BJ (cell line): ENCODE measurements around the gene AOPEP. TPM values are rescaled to one million over a fixed set of nuclear protein-coding genes. Genes with fewer than 3 reads are reported as not detected.
"Not testable (repeated sequence)": the region's sequence is repeated elsewhere in the genome, so short reads cannot be mapped to it uniquely, and the experiment has no call there.

Experiments
- CTCF ChIA-PET: fragments of 350-600 bp; formaldehyde crosslinking; extraction: SDS; loops from one replicate; lab custom pipeline; 2021; ENCODE audit warnings: antibody characterized with exemption, inconsistent platforms; lab: Yijun Ruan, JAX
- POLR2A ChIA-PET: fragments of 300-600 bp; sonication (Branson Sonifier 250); formaldehyde crosslinking; extraction: SDS; loops from one replicate; lab custom pipeline; 2021; ENCODE audit warnings: antibody characterized with exemption; lab: Charles Lee
- DNase-seq: peaks from one replicate; pipeline ENCODE4 v3.0.0-alpha.2; 2011; ENCODE audit warnings: low read depth
- H3K27me3 ChIP-seq: 2 replicates; pipeline ENCODE4 v1.6.0; 2011; ENCODE audit warnings: low read length; ENCODE audit not compliant: control insufficient read depth, insufficient read depth
- H3K36me3 ChIP-seq: 2 replicates; pipeline ENCODE4 v1.5.1; 2011; ENCODE audit warnings: low read length; ENCODE audit not compliant: control insufficient read depth, insufficient read depth
- H3K4me3 ChIP-seq: 2 replicates; pipeline ENCODE4 v1.5.1; 2011; ENCODE audit warnings: low read depth, mild to moderate bottlenecking, control low read depth, low read length
- polyA plus RNA-seq: library from polyadenylated mRNA; depleted of rRNA; stranded (reverse); fragments of >200 nt; gene quantifications from 2 replicates; pipeline ENCODE4 v1.2.3, GENCODE V29; 2011
- TF ChIP-seq, protein P1 (sequence below): IDR thresholded peaks from 2 replicates; pipeline ENCODE4 v1.5.1; 2011; ENCODE audit warnings: low read depth, mild to moderate bottlenecking, control low read depth, inconsistent platforms, low read length, moderate library complexity; ENCODE audit not compliant: insufficient read depth

The AOPEP gene
- polyA plus RNA-seq, 1 experiment: 52.1 TPM

DNA sequence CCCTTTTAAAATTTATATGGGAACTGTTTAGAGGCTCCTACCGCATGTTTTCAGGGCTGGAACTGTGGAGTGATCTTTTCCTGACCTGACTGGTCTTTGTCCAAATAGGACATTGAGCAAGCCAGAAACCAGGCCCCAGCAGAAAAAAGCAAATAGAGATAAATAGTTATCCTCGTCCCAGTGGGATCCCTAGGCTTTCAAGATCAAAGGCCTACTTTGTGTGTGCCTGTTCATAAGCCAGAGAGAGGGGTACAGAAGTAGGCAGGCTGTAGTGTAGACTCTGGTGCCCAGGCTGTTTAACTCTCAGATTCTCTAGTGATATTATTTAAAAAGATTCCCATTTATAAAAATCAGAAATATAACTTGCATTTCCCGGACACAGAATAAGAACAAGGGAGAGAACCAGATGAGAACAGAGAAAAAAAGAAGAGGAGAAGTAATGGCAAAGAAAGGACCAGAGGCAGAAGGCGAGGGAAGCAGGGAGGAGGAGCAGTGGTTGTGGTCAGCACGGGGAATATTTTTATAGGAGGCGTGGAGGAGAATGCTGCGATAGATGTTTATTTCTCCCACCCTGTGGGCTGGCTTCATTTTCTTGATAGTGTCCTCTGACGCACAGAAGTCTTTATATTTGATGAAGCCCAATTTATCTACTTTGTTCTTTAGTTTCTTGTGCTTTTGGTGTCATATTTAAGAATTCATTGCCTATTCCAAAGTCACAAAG lies 101.2 kb downstream of the AOPEP start:
- CTCF ChIA-PET: interaction anchor here (1.5 kb wide), 1 partner anchor 10 kb away, joined by 8 read pairs; no protein-coding TSS in a partner anchor
- H3K36me3 ChIP-seq: peaks cover 1% of the 10 kb centered on the region; the same call in 1 of the 2 replicates
- TF ChIP-seq, protein P1, sequence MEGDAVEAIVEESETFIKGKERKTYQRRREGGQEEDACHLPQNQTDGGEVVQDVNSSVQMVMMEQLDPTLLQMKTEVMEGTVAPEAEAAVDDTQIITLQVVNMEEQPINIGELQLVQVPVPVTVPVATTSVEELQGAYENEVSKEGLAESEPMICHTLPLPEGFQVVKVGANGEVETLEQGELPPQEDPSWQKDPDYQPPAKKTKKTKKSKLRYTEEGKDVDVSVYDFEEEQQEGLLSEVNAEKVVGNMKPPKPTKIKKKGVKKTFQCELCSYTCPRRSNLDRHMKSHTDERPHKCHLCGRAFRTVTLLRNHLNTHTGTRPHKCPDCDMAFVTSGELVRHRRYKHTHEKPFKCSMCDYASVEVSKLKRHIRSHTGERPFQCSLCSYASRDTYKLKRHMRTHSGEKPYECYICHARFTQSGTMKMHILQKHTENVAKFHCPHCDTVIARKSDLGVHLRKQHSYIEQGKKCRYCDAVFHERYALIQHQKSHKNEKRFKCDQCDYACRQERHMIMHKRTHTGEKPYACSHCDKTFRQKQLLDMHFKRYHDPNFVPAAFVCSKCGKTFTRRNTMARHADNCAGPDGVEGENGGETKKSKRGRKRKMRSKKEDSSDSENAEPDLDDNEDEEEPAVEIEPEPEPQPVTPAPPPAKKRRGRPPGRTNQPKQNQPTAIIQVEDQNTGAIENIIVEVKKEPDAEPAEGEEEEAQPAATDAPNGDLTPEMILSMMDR: no peak
- H3K27me3 ChIP-seq: no peaks in the 10 kb centered on the region
- POLR2A ChIA-PET: no interaction called here
- H3K4me3 ChIP-seq: no peak overlapping the region
- DNase-seq: no peak

DNA sequence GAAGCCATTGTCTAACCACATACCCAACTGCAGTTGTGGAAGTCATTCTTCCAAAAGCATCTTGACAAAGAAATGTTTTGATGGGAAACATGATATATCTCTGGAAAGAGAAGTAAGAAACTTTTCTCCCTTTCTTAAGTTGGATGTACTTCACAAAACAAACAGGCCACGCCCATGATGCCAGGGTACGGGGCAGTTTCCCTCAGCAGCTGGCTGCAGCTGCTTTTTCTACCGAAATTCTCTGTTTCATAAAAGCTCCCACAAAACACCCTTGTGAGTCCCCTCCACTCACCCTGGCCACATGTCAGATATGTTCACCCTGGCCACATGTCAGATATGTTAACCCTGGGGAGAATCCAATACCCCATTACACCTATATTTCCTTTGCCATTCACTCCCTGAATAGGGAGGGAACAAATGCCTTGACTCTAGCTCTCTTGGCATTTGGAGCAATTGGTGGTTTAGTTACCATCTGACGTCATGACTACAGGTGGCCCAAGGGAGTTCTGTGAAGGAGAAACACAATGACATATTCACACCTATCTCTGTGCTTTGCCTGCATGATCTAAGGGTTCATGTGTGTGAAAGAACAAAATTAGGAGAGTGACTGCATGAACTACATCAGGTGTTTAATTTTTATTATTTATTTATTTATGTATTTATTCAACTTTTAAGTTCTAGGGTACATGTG lies 103.0 kb downstream of the AOPEP start:
- no peak overlapping the region for H3K4me3 ChIP-seq
- CTCF ChIA-PET: no interaction called here
- no peaks in the 10 kb centered on the region for H3K27me3 ChIP-seq
- POLR2A ChIA-PET: no interaction called here
- TF ChIP-seq, protein P1: no peak
- peaks cover 1% of the 10 kb centered on the region; the same call in 1 of the 2 replicates for H3K36me3 ChIP-seq
- DNase-seq: no peak

DNA sequence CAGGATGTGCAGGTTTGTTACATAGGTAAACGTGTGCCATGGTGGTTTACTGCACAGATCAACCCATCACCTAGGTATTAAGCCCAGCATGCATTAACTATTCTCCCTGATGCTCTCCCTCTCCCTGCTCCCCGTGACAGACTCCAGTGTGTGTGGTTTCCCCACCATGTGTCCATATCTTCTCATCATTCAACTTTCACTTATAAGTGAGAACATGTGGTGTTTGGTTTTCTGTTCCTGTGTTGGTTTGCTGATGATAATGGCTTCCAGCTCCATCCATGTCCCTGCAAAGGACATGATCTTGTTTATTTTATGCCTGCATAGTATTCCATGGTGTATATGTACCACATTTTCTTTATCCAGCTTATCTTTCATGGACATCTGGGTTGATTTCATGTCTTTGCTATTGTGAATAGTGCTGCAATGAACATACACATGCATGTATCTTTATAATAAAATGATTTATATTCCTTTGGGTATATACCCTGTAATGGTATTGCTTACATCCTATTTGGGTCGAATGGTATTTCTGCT lies 103.6 kb downstream of the AOPEP start:
- H3K27me3 ChIP-seq, DNase-seq, H3K36me3 ChIP-seq, POLR2A ChIA-PET, CTCF ChIA-PET, H3K4me3 ChIP-seq: not testable (repeated sequence)

DNA sequence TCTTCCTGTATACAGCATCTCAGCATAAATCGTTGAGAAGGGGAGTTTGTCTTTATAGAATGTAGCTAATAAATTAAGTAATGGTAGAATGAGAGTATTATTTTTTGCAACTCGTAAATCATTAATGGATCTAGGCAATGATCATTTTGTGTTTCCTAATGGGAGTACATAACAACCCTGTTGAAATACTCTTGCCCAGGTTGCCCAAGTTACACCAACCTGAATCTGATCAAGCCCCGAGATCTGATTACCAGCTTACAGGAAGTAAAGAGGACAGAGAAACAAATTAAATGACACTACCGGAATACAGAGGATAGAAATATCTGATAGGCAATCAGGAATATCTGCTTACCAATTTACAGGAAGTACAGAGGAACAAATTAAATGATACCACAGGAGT lies 107.3 kb downstream of the AOPEP start:
- ChIA-PET POLR2A (no interaction called here), CTCF (no interaction called here)
- no peak for DNase-seq
- TF ChIP-seq, protein P1: no peak
- Histone ChIP-seq H3K36me3 (no peaks in the 10 kb centered on the region), H3K4me3 (no peak overlapping the region), H3K27me3 (no peaks in the 10 kb centered on the region)

DNA sequence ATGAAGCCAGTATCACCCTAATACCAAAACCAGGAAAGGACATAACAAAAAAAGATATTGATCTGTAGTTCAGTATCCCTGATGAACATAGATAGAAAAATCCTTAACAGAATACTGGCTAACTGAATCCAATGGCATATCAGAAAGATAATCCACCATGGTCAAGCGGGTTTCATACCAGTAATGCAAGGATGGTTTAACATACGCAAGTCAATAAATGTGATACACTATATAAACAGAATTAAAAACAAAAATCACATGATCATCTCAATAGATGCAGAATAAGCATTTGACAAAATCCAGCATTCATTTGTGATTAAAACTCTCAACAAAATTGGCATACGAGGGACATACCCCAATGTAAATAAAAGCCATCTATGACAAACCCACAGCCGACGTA lies 110.9 kb downstream of the AOPEP start:
- Histone ChIP-seq H3K4me3 (no peak overlapping the region), H3K27me3 (no peaks in the 10 kb centered on the region), H3K36me3 (no peaks in the 10 kb centered on the region)
- TF ChIP-seq, protein P1: no peak
- DNase-seq: no peak
- POLR2A ChIA-PET: no interaction called here
- CTCF ChIA-PET: no interaction called here
